Endothelial cell of umbilical vein (primary cell): ENCODE data around the gene CTNND2.

Experiments
- CTCF ChIP-seq, 2 donors: IDR thresholded peaks; 1 replicate in 1 of 2; 2 replicates in 1 of 2; pipeline ENCODE4 v1.5.1; 2011; ENCODE audit warnings: low read length in 2 of 2, mild to moderate bottlenecking in 2 of 2, moderate library complexity in 2 of 2, control low read depth in 1 of 2, inconsistent platforms in 1 of 2, low read depth in 1 of 2; ENCODE audit not compliant: insufficient read depth in 1 of 2; ENCODE audit errors: extremely low read depth in 1 of 2
- EZH2 ChIP-seq: IDR thresholded peaks from 2 replicates; pipeline ENCODE4 v1.6.1; 2012; ENCODE audit warnings: borderline replicate concordance, low read depth, mild to moderate bottlenecking, moderate library complexity, low read length, inconsistent platforms; ENCODE audit not compliant: severe bottlenecking
- FOS ChIP-seq: IDR thresholded peaks from 2 replicates; pipeline ENCODE4 v1.6.1; 2011; ENCODE audit warnings: mild to moderate bottlenecking, low read length, moderate library complexity, borderline replicate concordance; ENCODE audit not compliant: insufficient read depth
- JUN ChIP-seq: IDR thresholded peaks from 2 replicates; pipeline ENCODE4 v1.6.1; 2011; ENCODE audit warnings: borderline replicate concordance, low read depth; ENCODE audit not compliant: insufficient read length, insufficient read depth
- MAX ChIP-seq: IDR thresholded peaks from 2 replicates; pipeline ENCODE4 v1.6.1; 2011; ENCODE audit not compliant: insufficient read depth, insufficient read length
- MYC ChIP-seq: IDR thresholded peaks from one replicate; pipeline ENCODE4 v1.6.1; 2011; ENCODE audit warnings: mild to moderate bottlenecking, low read depth, low read length
- POLR2A ChIP-seq: IDR thresholded peaks from 2 replicates; pipeline ENCODE4 v1.6.1; 2012; ENCODE audit warnings: low read depth, mild to moderate bottlenecking, control low read depth, low read length
- POLR2AphosphoS5 ChIP-seq: IDR thresholded peaks from 2 replicates; pipeline ENCODE4 v1.6.1; 2012; ENCODE audit warnings: low read depth, mild to moderate bottlenecking, control low read depth, low read length, moderate library complexity; ENCODE audit not compliant: insufficient read depth

DNA sequence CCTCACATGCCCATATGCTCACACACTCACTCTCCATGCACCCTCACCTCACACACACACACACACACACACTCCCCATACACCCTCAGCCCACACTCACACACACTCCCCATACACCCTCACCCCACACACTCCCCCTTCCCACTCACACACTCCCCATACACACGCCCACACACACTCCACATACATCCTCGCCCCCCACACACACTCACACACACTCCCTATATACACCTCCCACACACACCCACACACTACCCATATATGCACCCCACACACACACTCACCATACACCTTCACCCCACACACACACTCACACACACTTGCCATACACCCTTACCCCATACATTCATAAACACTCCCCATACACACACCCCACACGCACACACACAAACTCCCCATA is 592.5 kb downstream of the CTNND2 start:
- no peak for TF ChIP-seq CTCF (IDR thresholded peaks at IDR 0.05; ENCODE audit: extremely low read depth in 1 of 2, insufficient read depth in 1 of 2, low read depth in 1 of 2, low read length in 2 of 2)
- no peak for TF ChIP-seq POLR2AphosphoS5
- TF ChIP-seq MYC = no peak
- no peak for TF ChIP-seq POLR2A
- no peak for TF ChIP-seq EZH2
- no peak for TF ChIP-seq FOS
- TF ChIP-seq JUN = no peak
- TF ChIP-seq MAX = no peak
